Skeletal muscle cell (primary cell): Measurements from ENCODE around the gene TBC1D4.

Experiments used
- DNase-seq: peaks from one replicate; pipeline ENCODE4 v3.0.0-alpha.2; 2010; ENCODE audit warnings: low read depth
- H3K4me3 ChIP-seq: 2 replicates; pipeline ENCODE4 v1.5.1; 2011; ENCODE audit warnings: low read depth, mild to moderate bottlenecking, control low read depth, low read length, moderate library complexity

TBC1D4 gene

DNA sequence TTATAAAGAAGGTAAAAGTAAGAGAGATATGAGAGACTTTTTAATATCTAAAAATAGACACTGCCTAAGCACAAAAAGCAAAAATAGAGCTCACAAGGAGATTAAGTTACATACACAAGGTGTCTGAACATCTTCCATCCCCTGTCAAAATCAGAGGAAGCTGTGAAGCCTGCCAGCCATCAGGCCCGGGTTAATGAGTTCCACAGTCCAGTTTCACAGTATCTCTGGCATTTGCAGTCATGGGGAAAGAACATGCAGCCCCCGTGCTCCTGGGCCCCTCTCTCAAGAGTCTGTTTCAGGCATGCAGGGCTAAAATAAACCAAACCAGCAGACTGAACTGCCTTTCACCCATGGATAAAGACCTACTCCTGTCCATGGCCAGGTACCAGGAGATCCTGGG is 79.2 kb downstream of the TBC1D4 start:
- no peak overlapping the region for H3K4me3 ChIP-seq
- no peak for DNase-seq

DNA sequence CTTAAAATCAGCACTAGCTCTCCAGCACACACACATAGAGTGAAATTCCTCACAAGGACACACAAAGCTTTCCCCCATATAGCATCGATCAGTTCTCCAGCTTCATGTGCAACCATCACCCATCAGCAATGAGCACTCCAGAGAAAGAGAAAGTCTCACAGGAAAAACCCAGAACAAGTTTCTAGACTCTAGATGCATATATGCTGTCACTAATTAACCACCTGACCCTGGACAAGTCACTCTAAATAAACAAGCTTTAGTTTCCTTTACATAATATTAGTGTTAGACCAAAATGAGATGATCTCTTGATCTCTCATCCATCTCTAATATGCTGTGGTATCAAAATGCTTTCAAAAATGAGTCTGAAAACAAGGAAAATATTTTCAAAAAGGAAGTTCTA is 81.2 kb downstream of the TBC1D4 start:
- no peak for DNase-seq
- no peak overlapping the region for H3K4me3 ChIP-seq

DNA sequence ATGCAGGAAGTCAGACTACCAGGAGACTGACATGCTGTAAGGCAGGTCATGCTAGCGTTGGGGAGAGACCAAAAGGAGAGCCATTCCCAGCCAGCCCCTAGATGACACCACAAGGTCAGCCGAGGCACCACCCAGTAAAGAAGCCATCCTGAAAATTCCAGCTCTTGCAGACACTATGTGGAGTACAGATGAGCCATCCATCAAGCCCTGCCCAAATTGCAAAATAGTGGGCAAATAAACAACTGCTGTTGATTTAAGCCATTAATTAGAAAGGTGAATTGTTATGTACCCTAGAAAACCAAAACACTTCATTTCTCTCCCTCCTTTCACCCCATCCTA is 82.1 kb downstream of the TBC1D4 start:
- no peak for DNase-seq
- H3K4me3 ChIP-seq, result no peak overlapping the region

DNA sequence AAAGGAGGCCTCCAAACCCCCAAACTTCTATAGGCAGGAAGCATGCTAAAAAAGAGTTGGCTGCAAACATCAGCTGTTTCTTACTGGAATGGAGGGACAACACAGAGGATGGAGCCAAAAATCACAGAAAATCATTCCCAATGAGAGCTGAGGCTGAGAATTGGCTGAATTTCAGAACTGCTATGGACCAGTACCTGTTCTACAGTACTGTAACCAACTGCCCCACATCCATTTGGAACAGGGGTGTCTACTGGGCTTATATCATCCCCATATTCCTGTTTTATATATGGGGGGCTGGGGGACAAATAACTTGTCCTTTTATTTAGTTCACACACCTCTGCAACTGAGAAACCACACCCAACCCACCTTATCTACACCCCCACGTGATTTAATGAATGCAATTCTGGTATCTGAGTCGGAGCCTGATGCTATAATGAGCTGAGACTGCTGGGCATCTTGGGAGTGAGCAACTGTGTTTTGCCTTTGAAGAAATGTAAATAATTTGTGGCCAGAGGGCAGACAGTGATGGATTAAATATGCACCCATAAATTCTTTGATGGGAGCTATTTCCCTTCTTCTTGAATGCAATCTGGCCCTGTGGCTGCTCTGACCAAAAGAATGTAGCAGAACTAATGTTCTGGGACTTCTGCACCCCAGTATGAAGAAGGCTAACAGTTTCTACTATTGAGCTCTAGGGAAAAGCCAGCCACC is 82.6 kb downstream of the TBC1D4 start:
- no peak overlapping the region for H3K4me3 ChIP-seq
- DNase-seq, result no peak

DNA sequence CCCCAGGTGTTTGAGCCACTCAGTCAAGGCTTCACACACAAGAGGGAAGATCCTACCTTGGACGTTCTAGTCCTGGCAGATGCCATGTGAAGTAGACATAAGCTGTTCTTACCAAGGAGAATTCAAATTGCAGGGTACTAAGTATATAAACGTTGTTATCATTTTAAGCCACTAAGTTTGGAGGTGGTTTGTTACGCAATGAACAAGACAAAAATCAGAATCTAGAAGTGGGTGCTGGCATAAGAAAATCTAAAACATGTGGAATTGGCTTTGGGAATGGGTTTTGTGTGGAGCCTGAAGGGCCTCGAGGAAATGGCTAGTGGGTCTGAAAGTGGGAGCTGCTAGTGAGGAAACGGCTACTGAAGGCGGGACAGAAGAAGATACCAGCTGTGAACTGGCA is 83.9 kb downstream of the TBC1D4 start:
- no peak for DNase-seq
- H3K4me3 ChIP-seq, result no peak overlapping the region

DNA sequence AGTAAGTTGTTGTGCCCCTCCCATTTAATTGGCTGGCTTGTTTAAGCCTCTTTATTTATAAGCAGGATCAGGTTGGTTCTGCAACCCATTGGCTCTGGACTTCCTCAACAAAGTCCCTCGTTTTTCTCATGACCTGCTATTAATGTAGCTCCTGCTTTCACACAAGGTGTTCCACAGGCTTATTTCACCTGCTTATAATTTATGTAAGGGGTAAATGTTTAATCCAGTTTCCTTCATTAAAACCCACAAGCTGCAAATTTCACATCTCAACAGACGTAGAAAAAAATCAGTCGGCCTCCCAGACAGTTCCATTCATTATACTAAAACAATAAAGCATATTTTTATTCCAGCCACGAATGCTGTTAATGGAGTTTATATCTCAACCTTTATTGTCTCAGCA is 86.1 kb downstream of the TBC1D4 start:
- DNase-seq, result no peak
- no peak overlapping the region for H3K4me3 ChIP-seq

DNA sequence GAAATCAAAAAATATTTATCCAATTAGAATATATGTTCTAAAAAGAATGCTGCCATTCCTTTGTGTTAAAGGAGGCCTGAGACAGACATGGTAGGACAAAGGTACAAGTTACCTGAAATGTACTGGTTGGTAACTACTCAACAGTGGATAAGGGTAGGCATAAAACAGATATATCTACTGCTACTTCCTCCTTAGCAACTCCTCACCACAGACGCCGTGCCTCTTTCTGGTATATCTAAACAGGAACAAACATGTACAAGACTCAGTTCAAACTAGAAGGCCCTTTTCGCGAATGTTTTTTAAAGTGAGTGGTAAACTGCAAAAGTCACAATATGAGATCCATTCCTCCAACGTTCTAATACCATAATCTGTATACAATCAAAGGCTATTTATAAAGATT is 86.9 kb downstream of the TBC1D4 start:
- DNase-seq, result no peak
- H3K4me3 ChIP-seq, result no peak overlapping the region

DNA sequence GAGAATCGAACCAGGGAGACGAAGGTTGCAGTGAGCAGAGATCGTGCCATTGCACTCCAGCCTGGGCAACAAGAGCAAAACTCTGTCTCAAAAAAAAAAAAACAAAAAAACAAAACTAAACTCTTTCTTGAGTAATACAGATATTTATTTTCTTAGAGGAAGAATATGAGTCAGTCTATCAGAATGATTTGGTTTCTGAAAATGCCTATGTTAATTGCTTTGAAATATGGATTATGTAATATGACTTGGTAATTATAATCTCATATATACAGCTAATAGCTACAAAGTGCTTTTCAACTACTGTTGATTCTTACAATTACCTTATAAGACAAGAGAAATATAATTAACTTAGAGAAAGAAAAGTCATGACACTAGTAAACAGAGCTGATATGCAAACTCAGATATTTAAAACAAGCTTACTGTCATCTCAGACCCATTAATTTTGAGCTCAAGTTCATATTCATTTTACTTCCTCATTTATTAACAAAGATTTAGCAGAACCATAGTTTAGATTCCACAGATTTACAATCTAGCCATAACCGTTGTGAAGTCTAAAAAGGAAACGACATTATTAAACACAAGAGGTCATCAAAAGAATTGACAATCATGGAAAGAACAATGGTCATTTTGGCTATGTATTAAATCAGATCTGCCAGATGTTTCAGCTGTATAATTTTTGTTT is 88.0 kb downstream of the TBC1D4 start:
- DNase-seq, result no peak
- H3K4me3 ChIP-seq, result no peak overlapping the region

DNA sequence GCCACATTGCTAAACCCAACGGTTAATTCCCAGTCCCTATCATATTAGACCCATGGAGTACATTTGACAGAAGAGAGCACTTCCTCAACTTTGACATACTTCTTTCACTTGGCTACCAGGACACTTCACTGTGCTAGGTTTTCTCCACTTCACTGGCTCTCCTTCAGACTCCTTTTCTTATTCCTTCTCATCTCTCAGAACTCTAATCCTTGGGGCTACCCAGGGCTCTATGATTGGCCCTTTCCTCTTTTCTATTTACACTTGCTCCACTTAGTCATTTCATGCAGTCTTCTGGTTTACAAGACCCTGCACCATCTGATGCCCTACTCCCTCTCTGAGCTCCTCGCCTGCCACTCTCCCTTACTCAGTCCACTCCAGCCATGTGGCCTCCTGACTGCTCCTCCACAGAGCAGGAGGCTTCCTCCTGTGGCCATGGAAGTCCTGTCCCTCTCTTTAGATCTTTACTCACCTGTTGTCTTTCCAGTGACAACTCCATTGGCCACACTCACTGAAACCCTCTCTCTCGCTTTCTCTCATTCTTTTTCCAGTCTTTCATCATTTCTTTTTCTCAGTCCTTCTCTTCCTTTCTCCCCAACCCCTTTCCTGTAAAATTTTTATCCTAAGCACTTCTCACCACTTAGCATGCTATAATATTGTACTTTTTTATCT is 90.4 kb downstream of the TBC1D4 start:
- H3K4me3 ChIP-seq, result no peak overlapping the region
- DNase-seq, result no peak

DNA sequence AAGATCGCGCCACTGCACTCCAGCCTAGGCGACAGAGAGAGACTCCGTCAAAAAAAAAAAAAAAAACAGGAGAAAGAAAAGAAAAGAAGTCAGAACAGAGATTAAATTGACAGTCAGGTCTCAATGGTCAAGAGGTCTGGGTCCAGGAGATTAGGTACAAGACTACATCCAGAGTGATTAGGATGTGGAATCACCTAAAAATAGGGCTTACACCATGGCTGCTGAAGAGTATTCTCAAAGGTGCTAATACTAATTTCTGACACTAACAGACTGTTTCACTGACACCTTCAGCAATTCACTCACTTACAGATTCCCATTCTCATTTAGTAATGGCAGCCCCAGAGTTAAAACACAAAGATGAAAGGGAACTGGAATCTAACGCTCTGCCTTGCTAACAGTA is 91.7 kb downstream of the TBC1D4 start:
- H3K4me3 ChIP-seq, result no peak overlapping the region
- no peak for DNase-seq

DNA sequence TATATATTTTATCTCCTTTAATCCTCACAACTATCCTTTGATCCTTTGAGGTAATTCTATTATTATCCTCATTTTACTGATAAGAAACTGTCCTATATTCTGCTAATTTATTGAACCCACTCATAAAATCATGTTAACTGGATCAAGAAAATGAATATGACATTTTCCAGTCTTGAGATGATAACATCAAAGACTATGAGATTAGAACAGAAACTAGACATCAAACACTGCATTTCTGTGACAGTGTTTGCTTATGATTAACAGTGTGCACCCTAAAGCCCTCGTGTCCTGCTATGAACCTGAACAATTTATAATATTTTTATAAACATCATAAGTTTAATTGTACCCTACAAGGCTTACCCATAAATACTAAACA is 96.3 kb downstream of the TBC1D4 start:
- DNase-seq, result no peak
- H3K4me3 ChIP-seq, result no peak overlapping the region

DNA sequence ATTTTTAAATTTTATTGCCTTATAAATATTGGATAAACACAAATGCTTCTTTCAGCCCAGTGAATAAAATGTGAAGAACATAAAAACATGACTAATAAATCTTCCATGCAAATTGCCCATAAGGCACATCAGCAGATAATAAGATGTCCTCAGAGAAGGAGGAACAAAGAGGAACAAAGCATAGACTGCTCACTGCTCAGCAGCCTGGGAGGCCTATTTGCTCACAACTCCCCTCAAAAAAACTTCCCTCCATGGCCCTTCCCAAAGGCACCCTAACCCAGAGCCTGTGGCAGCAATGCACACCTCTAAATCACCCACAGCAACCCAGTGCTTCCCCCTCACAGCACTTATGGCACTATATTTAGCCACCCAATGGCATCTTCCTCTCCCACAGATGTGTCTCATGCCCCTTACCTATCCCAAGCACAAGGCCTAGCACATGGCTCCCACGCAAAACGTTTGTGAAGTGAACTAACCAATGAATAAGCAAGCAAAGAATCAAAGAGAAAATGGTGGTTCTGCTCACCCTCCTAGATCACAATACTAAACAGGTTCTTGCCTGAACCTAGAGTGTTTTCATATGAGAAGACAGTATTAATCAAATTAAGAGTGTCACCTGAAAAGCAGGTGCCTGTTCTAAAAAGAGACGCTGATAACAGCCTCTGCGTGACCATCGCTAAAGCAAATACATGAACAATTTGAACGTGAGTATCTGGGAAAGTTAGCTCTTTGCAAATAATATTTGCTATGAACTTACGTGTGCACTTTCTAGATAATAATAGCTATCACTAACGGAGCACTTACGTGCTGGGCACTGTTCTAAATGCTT is 96.9 kb downstream of the TBC1D4 start:
- DNase-seq, result no peak

DNA sequence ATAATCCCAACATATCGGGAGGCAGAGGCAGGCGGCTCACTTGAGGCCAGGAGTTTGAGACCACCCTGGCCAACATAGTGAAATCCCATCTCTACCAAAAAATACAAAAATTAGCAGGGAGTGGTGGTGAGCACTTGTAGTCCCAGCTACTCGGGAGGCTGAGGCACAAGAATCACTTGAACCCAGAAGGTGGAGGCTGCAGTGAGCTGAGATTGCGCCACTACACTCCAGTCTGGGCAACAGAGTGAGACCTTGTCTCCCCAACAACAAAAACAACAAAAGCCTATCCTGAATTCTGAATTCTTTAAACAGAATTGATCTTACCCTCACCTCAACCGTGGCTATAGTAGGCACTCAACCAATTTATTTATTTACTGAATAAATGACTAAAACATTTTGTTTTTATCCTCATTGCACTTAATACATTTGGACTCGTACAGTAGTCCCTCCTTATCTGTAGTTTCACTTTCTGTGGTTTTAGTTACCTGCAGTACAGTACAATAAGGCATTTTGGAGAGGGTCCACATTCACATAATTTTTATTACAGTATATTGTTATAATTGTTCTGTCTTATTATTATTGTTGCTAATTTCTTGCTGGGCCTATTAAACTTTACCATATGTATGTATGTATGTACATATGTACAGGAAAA is 98.8 kb downstream of the TBC1D4 start:
- no peak for DNase-seq

More for the DNA sequence above, 96.9 kb downstream of the TBC1D4 start:
- no peak overlapping the region for H3K4me3 ChIP-seq

DNA sequence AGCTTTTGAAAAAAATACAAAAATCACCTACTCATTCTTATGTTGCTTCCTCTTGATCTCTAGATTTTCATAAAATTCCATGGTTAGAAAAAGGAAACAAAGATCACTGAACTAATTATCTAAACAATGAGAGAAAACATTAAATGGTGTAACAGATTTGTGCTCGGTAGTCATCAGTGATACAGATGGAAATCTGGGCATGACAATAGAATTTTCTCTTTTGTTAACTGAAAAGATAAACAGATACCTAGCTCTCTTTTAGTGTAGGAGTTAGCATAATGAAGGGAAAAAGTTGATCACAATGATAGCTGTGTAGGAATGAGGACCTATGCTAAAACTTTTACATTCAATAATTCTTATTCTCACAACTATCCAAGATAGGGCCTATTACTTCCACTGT is 103.7 kb downstream of the TBC1D4 start:
- no peak overlapping the region for H3K4me3 ChIP-seq
- no peak for DNase-seq

More for the DNA sequence above, 98.8 kb downstream of the TBC1D4 start:
- no peak overlapping the region for H3K4me3 ChIP-seq

DNA sequence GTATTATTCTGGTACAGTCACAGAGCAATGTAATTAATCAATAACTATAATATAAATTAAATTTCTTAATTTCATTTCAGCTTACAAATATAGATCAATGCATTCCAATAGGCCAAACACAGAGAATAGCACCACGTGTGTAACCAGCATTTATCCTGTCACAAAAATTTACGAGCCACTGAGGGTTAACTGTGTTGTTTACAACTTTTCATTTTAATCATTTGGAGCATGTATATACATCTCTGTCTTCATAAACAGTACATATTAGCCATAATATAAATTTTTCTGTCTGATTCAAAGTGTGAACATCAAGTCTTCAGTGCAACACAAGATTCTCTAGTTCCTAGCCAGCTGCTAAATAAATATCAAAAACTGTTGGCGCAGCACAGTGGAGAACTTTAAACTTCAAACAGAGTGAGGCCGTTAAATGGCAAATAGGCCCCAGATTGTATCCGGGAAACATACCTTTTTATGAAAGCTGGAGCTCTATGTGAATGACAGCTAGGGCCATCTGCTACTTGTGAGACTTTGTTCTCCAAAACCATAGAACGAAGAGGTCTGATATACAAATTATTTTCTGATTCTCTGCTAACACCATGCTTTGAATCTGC is 105.1 kb downstream of the TBC1D4 start:
- no peak for DNase-seq
- no peak overlapping the region for H3K4me3 ChIP-seq

DNA sequence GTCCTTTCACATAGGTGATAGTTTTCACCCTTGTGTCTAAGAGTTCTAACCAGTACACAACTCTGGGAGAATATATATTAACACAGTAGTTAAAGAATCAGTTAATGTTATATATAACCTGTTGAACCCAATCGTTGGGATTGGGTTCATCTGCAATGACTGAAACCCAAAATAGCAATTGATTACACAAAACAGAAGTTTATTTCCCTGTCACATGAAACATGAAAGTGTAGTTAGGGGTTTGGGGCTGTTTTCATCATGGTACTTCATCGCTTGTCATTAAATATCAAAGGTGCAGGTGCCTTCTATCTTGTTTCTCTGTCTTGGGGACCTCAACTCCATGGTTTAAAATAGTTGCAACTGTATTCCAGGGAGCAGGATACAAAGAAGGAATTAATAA is 106.6 kb downstream of the TBC1D4 start:
- H3K4me3 ChIP-seq, result no peak overlapping the region
- DNase-seq, result no peak

DNA sequence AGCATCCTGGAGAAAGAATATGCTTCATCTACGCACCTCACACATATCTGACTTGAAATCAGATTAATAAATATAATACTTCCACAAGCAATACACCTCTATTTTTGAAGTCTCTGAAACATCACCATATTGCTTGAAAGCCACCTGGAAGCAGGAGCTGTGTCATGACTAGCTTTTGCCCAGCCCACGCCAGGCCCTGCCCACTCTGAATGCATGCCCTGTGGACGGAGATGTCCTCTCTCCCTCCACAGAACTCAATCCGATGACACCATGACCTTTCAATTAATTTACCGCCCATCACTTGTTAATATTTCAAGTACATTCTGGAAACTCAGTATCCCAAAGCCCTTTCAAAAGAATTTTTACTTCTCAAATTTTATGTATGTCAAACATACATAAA is 108.0 kb downstream of the TBC1D4 start:
- no peak for DNase-seq

DNA sequence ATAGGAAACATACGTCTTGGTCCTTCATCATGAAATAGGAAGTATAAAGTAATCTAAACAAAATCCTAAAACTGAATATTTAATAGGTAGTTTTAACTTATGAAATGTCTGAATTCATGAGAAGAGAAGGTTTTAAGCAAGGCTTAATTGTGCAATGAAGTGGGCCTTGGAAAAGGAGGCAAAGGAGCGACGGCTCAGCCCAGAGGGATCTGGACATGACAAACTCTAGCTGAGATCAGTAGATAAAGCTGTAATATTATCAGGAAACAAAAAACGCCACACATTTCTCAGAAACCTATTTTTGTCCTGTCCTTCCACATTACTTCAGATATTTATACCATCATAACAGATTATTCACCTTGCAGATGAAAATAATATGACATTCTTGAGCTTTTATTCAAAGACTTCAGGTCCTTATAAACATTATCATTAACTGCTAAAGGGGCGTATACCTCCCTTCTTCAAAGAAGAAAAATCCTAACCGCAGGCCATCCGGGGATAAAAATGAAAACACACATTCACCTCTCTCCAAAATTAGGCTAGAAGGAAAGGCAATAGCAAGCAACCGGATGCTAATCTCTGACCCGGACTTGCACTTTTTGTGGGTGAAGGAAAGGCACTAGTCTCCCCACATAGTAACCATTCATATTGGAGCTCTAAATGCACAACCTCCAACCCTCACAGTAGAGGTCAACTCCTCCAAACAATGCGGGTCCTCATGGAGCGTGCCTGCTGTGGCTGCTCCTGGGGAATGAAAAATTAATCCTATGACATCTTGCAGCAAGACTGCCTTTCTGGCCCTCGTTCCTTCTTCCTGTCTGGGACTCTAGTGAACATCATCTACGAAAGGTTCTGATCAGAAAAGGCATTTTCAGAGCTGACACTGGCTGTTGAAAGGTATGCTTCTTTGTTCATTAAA is 108.8 kb downstream of the TBC1D4 start:
- no peak overlapping the region for H3K4me3 ChIP-seq
- DNase-seq, result no peak

More for the DNA sequence above, 108.0 kb downstream of the TBC1D4 start:
- no peak overlapping the region for H3K4me3 ChIP-seq
